Breast epithelium (tissue), 4 donors: Measurements from ENCODE around the gene PTPN3. TPM values are rescaled to one million over a fixed set of nuclear protein-coding genes. Genes with fewer than 3 reads are reported as not detected.

ENCODE experiments used
- DNase-seq, 2 donors: peaks; one replicate each; pipeline ENCODE4 v3.0.0-alpha.2; 2019; ENCODE audit warnings: low spot score in 2 of 2
- H3K27ac ChIP-seq, 2 donors: fragments of 200-600 bp; sonication (generic) in 1 of 2; one replicate each; pipeline ENCODE4 v1.5.1; 2016 to 2019; ENCODE audit warnings: mild to moderate bottlenecking in 1 of 2
- H3K27me3 ChIP-seq, 2 donors: fragments of 200-600 bp; sonication (generic) in 1 of 2; one replicate each; pipeline versions ENCODE4 v1.5.1 to v1.6.0; 2017 to 2019; ENCODE audit warnings: control low read depth in 1 of 2, mild to moderate bottlenecking in 1 of 2
- H3K36me3 ChIP-seq: fragments of 200-600 bp; one replicate; pipeline ENCODE4 v1.5.1; 2019
- H3K4me1 ChIP-seq, 2 donors: fragments of 200-600 bp; sonication (generic); one replicate each; pipeline ENCODE4 v1.5.1; 2016 to 2019; ENCODE audit warnings: control low read depth in 1 of 2
- H3K4me3 ChIP-seq, 3 donors: fragments of 200-600 bp; sonication (generic); 1 replicate in 2 of 3; 2 replicates in 1 of 3; pipeline ENCODE4 v1.5.1; 2016 to 2019; ENCODE audit warnings: mild to moderate bottlenecking in 3 of 3, moderate library complexity in 2 of 3
- H3K9me3 ChIP-seq, 2 donors: fragments of 200-600 bp; sonication (generic) in 1 of 2; one replicate each; pipeline ENCODE4 v1.5.1; 2016 to 2019; ENCODE audit warnings: control low read depth in 1 of 2
- POLR2A ChIP-seq: fragments of 450-650 bp; IDR thresholded peaks from one replicate; pipeline ENCODE4 v1.6.1; 2016; ENCODE audit warnings: antibody characterized with exemption, mild to moderate bottlenecking, moderate library complexity
- POLR2AphosphoS5 ChIP-seq, 3 donors: sonication (generic); formaldehyde crosslinking; IDR thresholded peaks; one replicate each; pipeline ENCODE4 v1.6.1; 2017; ENCODE audit warnings: antibody characterized with exemption in 3 of 3
- intact Hi-C: fragments of 100-400 bp; cut with DNase I; formaldehyde crosslinking; loops from one replicate; pipeline ENCODE4 v1.15.1; 2023; ENCODE audit warnings: low total_unique reads
- total RNA-seq, 3 donors: library from RNA; depleted of rRNA; stranded (reverse); fragments of >200 nt; gene quantifications; one replicate each; pipeline ENCODE4 v1.1.0, GENCODE V29; 2016
- TF ChIP-seq, protein P1 (sequence below), 3 donors: fragments of 450-650 bp; IDR thresholded peaks; one replicate each; pipeline ENCODE4 v1.5.1; 2016 to 2017; ENCODE audit warnings: antibody characterized with exemption in 3 of 3, mild to moderate bottlenecking in 3 of 3, moderate library complexity in 3 of 3

The PTPN3 gene
- total RNA-seq, 3 donors from 2014 or later = 4.2 to 21.2 (median 14.4) TPM

GRCh38 chr9:109449036-109449798 lies 48.9 kb downstream of the PTPN3 start:
- DNase-seq = peak in 1 of 2 donors; percentile 85
- Histone ChIP-seq H3K9me3 (no peaks in the 10 kb centered on the region), H3K27ac (peak overlapping the region; percentile 60 to 61), H3K36me3 (no peaks in the 10 kb centered on the region), H3K27me3 (no peaks in the 10 kb centered on the region), H3K4me3 (no peak overlapping the region), H3K4me1 (no peaks in the 10 kb centered on the region)
- TF ChIP-seq POLR2A (no peak), POLR2AphosphoS5 (IDR thresholded peaks at IDR 0.05) (no peak)
- TF ChIP-seq, protein P1, sequence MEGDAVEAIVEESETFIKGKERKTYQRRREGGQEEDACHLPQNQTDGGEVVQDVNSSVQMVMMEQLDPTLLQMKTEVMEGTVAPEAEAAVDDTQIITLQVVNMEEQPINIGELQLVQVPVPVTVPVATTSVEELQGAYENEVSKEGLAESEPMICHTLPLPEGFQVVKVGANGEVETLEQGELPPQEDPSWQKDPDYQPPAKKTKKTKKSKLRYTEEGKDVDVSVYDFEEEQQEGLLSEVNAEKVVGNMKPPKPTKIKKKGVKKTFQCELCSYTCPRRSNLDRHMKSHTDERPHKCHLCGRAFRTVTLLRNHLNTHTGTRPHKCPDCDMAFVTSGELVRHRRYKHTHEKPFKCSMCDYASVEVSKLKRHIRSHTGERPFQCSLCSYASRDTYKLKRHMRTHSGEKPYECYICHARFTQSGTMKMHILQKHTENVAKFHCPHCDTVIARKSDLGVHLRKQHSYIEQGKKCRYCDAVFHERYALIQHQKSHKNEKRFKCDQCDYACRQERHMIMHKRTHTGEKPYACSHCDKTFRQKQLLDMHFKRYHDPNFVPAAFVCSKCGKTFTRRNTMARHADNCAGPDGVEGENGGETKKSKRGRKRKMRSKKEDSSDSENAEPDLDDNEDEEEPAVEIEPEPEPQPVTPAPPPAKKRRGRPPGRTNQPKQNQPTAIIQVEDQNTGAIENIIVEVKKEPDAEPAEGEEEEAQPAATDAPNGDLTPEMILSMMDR (IDR thresholded peaks at IDR 0.05) = no peak
- intact Hi-C loops = no loop called here

DNA sequence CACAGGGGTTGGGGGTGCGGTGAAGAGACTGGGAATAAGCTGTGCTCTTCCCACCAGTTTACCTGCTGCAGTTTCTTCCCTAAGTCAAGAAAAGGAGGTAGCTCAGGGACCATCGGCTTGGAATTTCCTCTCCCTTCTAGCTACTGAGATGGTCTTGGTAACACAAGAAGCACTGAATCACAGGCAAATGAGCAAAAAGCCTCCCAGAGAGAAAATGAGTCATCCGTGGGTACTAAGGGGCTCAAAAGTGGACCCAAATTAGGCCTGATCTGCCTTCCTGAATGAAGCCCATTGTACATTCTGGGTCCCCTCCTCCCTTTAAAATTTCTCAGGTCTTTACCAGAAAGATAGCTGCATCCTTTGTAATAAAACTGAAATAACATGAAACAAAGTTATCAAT lies 49.9 kb downstream of the PTPN3 start:
- Histone ChIP-seq H3K4me3 (no peak overlapping the region), H3K36me3 (no peaks in the 10 kb centered on the region), H3K4me1 (no peaks in the 10 kb centered on the region), H3K9me3 (no peaks in the 10 kb centered on the region), H3K27me3 (no peaks in the 10 kb centered on the region), H3K27ac (peak overlapping the region; percentile 31 to 43)
- DNase-seq = no peak
- intact Hi-C loops = no loop called here
- TF ChIP-seq, protein P1 (IDR thresholded peaks at IDR 0.05) = no peak
- TF ChIP-seq POLR2AphosphoS5 (IDR thresholded peaks at IDR 0.05) (no peak), POLR2A (no peak)

DNA sequence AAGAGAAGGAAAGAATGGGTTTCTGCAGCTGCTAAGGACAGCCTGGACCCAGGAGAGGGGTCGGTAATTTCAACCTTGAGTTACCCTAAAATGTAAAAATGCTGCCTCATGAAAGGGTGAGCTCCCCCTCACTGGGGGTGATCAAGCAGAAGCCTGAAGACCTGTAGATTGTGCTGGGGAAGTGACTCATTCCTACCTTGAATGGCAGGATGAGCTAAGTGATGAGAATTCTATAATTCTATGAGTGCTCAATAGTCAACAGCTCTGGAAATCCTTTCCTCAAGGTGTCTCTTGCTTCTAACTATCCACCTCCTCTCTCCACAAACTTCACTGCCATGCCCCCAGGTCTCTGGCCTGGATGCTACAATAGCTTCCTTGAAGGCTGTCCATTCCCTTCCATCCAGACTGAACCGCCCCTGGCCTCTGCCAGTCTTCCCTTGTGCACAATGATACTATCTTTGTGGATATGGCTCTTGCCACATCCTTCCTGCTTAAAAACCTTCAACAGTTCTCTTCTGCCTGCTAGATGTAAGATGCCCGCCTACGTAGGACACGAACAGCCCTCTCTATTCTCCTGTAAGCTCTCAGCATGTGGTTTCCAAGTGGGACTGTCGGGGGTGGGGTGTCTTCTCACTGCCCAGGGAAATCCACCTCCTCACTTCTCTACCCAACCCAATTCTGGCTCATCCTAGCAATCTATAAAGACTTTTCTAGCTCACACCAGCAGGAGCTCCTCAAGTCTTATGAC lies 50.6 kb downstream of the PTPN3 start:
- Histone ChIP-seq H3K27me3 (no peaks in the 10 kb centered on the region), H3K9me3 (no peaks in the 10 kb centered on the region), H3K4me1 (no peaks in the 10 kb centered on the region), H3K4me3 (no peak overlapping the region), H3K36me3 (no peaks in the 10 kb centered on the region), H3K27ac (peak overlapping the region; percentile 31 to 43)
- no peak for DNase-seq
- intact Hi-C loops = no loop called here
- TF ChIP-seq POLR2AphosphoS5 (IDR thresholded peaks at IDR 0.05) (no peak), POLR2A (no peak)
- TF ChIP-seq, protein P1 (IDR thresholded peaks at IDR 0.05) = no peak

DNA sequence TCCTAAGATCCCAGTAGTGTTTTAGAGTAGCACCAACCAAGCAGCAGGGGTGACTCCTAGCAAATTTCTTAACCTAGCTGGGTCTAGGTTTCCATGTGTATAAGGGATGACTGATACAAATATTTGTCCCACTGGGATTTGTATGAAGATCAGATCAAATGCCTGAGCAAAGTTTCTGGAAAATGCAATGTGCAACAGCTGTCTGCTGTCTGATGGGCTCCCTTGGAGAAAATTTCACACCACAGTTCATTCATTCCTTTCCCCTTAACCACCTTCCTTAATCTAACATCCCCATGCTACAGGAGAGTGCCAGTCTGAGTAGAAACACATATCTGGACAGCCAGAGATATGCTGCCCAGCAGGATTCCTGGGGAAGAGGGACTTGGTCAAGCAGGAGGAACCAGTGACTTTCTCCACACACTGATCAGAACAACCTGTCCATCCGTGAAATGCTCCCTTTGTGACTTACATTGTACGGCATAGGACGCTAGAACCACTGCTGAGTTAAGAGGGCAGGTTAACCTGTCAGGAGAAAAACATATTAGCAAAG lies 53.3 kb downstream of the PTPN3 start:
- Histone ChIP-seq H3K4me1 (no peaks in the 10 kb centered on the region), H3K9me3 (no peaks in the 10 kb centered on the region), H3K27me3 (no peaks in the 10 kb centered on the region), H3K36me3 (no peaks in the 10 kb centered on the region), H3K27ac (no peak overlapping the region), H3K4me3 (no peak overlapping the region)
- TF ChIP-seq, protein P1 (IDR thresholded peaks at IDR 0.05) = no peak
- no peak for TF ChIP-seq POLR2AphosphoS5 (IDR thresholded peaks at IDR 0.05)
- no peak for TF ChIP-seq POLR2A
- intact Hi-C loops = no loop called here
- DNase-seq = no peak

GRCh38 chr9:109442716-109443115 lies 55.4 kb downstream of the PTPN3 start:
- H3K9me3 ChIP-seq = no peaks in the 10 kb centered on the region
- intact Hi-C loops = no loop called here
- DNase-seq = no peak
- no peak overlapping the region for H3K4me3 ChIP-seq
- no peak overlapping the region for H3K27ac ChIP-seq
- no peaks in the 10 kb centered on the region for H3K36me3 ChIP-seq
- no peaks in the 10 kb centered on the region for H3K4me1 ChIP-seq
- no peak for TF ChIP-seq POLR2A
- TF ChIP-seq, protein P1 (IDR thresholded peaks at IDR 0.05) = no peak
- no peak for TF ChIP-seq POLR2AphosphoS5 (IDR thresholded peaks at IDR 0.05)
- no peaks in the 10 kb centered on the region for H3K27me3 ChIP-seq
